HG03159 (cell line): ENCODE measurements around the gene GDF15.
"Not testable (repeated sequence)": the region's sequence is repeated elsewhere in the genome, so short reads cannot be mapped to it uniquely, and the experiment has no call there.

Experiments
- ATAC-seq: cut with Tn5 transposase; IDR thresholded peaks from one replicate; pipeline ENCODE4 v1.9.1; 2021; ENCODE audit warnings: mild to moderate bottlenecking, moderate library complexity; ENCODE audit not compliant: unreplicated experiment

The GDF15 gene

GRCh38 chr19:18390065-18390907 lies 4.3 kb downstream of the GDF15 start:
- no peak for ATAC-seq

GRCh38 chr19:18391509-18392075 lies 5.6 kb downstream of the GDF15 start:
- no peak for ATAC-seq

GRCh38 chr19:18392417-18392816 lies 6.5 kb downstream of the GDF15 start:
- no peak for ATAC-seq

- no peak for ATAC-seq
These were observed 7.0 kb downstream of the GDF15 start for GRCh38 chr19:18392926-18393325.

- ATAC-seq: no peak
These were observed 7.9 kb downstream of the GDF15 start for GRCh38 chr19:18393836-18394235.

- ATAC-seq: no peak
These were observed 10.7 kb downstream of the GDF15 start for GRCh38 chr19:18396471-18397241.

- no peak for ATAC-seq
These were observed 11.6 kb downstream of the GDF15 start, which contains the start of gene LRRC25 for GRCh38 chr19:18397242-18398202. TSS of gene LRRC25 (minus strand) at chr19:18397622. CDS start at chr19:18396963, 659 bp downstream.

- ATAC-seq: no peak
These were observed 13.1 kb downstream of the GDF15 start for GRCh38 chr19:18399008-18399407.

GRCh38 chr19:18401580-18402112 lies 15.7 kb downstream of the GDF15 start:
- ATAC-seq: no peak

- ATAC-seq: not testable (repeated sequence)
These were observed 16.7 kb downstream of the GDF15 start for GRCh38 chr19:18402455-18403248.

- not testable (repeated sequence) for ATAC-seq
These were observed 19.8 kb downstream of the GDF15 start for GRCh38 chr19:18405754-18406153.

- ATAC-seq: no peak
These were observed 20.8 kb downstream of the GDF15 start for GRCh38 chr19:18406749-18407148.

- ATAC-seq: peak; percentile 58
These were observed 22.1 kb downstream of the GDF15 start for GRCh38 chr19:18408053-18408476.

- ATAC-seq: no peak
These were observed 26.8 kb downstream of the GDF15 start for GRCh38 chr19:18412610-18413239.

GRCh38 chr19:18414504-18415177 lies 28.7 kb downstream of the GDF15 start:
- no peak for ATAC-seq

- no peak for ATAC-seq
These were observed 29.4 kb downstream of the GDF15 start for GRCh38 chr19:18415178-18415867.

- no peak for ATAC-seq
These were observed 30.9 kb downstream of the GDF15 start for GRCh38 chr19:18416778-18417249.
